ENCODE results near the gene ACOXL. TPM values are rescaled to one million over a fixed set of nuclear protein-coding genes. Genes with fewer than 3 reads are reported as not detected.

Gene ACOXL
- polyA plus RNA-seq, 4 donors: 0.06 to 0.56 TPM; not detected in 2

DNA sequence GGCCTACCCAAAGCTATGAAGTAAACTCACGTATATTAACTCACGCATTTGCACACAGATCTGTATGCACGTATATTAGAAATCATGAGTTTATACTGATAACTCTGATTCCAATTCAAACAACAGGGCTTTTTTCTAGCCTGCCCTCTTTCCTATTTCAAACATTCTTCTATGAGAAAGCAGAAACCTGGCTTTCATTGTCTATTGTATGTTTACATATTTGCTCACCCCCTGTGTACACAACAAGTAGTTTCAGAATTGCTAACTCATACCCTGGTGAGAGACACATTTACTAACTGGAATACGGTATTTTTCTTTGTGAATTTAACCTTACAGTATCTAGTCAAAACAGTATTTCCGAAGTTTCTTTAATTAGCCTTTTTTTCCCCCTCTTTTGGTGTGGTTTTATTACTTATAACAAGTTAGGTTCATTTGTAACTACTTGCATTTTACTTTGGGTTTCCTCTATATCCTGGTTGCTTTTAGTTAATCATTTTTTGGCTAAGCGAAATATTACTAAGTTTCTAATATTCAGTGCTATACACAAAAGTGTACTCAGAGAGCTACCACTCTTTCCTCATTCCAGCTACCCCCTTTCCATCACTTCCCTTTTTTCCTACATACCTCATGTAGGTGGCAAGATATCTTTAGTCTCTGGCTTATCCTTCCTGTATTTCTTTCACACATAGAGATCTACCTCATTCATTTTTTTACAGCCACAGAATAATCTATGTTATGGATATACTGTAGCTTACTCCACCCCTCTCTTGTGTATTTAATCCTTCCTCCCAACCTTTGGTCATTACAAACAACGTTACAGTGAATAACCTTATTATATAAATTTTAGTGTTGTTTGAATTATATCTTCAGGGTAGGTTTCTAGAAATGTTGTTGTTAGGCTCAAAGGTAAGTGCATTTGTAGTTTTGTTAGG, 275.6 kb downstream of the ACOXL start:
- no peak for FAIRE-seq
- no peak overlapping the region for H3K27ac ChIP-seq (ENCODE audit: low read depth in 1 of 3, low read length in 2 of 3)

DNA sequence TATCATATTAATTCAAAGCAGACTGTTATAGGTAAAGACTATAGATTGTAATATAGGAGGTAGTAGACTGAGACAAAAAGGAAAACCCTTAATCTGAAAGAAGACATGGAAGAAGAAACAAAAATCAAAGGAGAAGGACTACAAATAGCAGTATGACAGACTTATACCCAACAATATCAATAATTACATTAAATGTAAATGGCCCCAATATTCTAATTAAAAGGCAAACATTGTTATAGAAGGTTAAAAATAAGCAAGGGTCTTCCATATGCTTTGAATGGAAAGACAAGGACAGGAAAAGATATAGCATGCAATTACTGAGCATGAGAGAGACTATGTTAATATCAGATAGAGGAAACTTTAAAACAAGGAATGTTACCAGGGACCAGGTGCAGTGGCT, 278.8 kb downstream of the ACOXL start:
- Histone ChIP-seq H3K4me1 (ENCODE audit: control insufficient read depth in 3 of 3, insufficient read depth in 2 of 3, low read depth in 1 of 3, low read length in 2 of 3) (no peaks in the 10 kb centered on the region), H3K27ac (ENCODE audit: low read depth in 1 of 3, low read length in 2 of 3) (no peak overlapping the region), H3K36me3 (ENCODE audit: control insufficient read depth in 3 of 3, insufficient read depth in 2 of 3, low read depth in 1 of 3, low read length in 3 of 3) (no peaks in the 10 kb centered on the region), H3K4me3 (ENCODE audit: low read depth in 1 of 3, low read length in 3 of 3) (no peak overlapping the region), H3K27me3 (ENCODE audit: control insufficient read depth in 3 of 3, insufficient read depth in 3 of 3, low read length in 3 of 3) (no peaks in the 10 kb centered on the region), H3K9me3 (ENCODE audit: control insufficient read depth in 2 of 2, insufficient read depth in 1 of 2, low read depth in 1 of 2, low read length in 1 of 2) (peaks cover 0 to 2% of the 10 kb centered on the region in 2 donors)
- DNase-seq (no peak), FAIRE-seq (no peak)

More for the DNA sequence above, 275.6 kb downstream of the ACOXL start:
- Histone ChIP-seq H3K27me3 (ENCODE audit: control insufficient read depth in 3 of 3, insufficient read depth in 3 of 3, low read length in 3 of 3) (no peaks in the 10 kb centered on the region), H3K4me3 (ENCODE audit: low read depth in 1 of 3, low read length in 3 of 3) (no peak overlapping the region), H3K36me3 (ENCODE audit: control insufficient read depth in 3 of 3, insufficient read depth in 2 of 3, low read depth in 1 of 3, low read length in 3 of 3) (no peaks in the 10 kb centered on the region), H3K9me3 (ENCODE audit: control insufficient read depth in 2 of 2, insufficient read depth in 1 of 2, low read depth in 1 of 2, low read length in 1 of 2) (no peaks in the 10 kb centered on the region), H3K4me1 (ENCODE audit: control insufficient read depth in 3 of 3, insufficient read depth in 2 of 3, low read depth in 1 of 3, low read length in 2 of 3) (no peaks in the 10 kb centered on the region)
- 69 to 81% (median 77%) methylated on average over 7 of the region's 7 CpGs for WGBS, 3 donors
- no peak for DNase-seq

DNA sequence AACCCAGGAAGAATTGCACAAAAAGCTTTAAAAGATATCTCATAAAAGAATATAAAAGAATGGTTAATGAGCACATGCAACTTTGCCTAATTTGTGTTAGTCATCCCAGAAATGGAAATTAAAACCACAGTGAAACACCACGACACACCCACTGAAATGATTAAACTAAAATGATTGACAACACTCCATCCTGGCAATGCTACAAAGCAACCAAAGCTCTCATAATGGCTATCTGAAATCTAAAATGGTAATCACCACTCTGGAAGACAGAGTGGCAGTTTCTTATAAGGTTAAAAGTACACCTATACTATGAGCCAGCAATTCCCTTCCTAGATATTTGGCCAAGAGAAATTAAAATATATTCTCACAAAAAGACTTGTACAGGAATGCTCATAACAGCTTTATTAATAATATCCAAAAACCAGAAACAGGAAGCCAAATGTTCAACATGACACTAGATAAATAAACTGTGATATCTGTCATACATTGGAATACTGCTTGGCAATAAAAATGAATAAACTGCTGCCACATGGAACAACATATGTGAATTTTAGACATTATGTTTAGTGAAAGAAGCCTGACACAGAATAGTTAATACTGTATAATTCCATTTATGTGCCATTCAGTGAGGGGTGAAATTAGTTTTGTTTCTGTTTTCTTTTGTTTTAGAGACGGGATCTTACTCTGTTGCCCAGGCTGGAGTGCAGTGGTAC, 283.1 kb downstream of the ACOXL start:
- Histone ChIP-seq H3K27ac (ENCODE audit: low read depth in 1 of 3, low read length in 2 of 3) (no peak overlapping the region), H3K27me3 (ENCODE audit: control insufficient read depth in 3 of 3, insufficient read depth in 3 of 3, low read length in 3 of 3) (no peaks in the 10 kb centered on the region), H3K4me1 (ENCODE audit: control insufficient read depth in 3 of 3, insufficient read depth in 2 of 3, low read depth in 1 of 3, low read length in 2 of 3) (no peaks in the 10 kb centered on the region), H3K36me3 (ENCODE audit: control insufficient read depth in 3 of 3, insufficient read depth in 2 of 3, low read depth in 1 of 3, low read length in 3 of 3) (no peaks in the 10 kb centered on the region), H3K4me3 (ENCODE audit: low read depth in 1 of 3, low read length in 3 of 3) (no peak overlapping the region), H3K9me3 (ENCODE audit: control insufficient read depth in 2 of 2, insufficient read depth in 1 of 2, low read depth in 1 of 2, low read length in 1 of 2) (peaks cover 0 to 2% of the 10 kb centered on the region in 2 donors)
- no peak for DNase-seq
- no peak for FAIRE-seq
- 40 to 62% (median 49%) methylated on average over 2 of the region's 2 CpGs for WGBS, 3 donors

DNA sequence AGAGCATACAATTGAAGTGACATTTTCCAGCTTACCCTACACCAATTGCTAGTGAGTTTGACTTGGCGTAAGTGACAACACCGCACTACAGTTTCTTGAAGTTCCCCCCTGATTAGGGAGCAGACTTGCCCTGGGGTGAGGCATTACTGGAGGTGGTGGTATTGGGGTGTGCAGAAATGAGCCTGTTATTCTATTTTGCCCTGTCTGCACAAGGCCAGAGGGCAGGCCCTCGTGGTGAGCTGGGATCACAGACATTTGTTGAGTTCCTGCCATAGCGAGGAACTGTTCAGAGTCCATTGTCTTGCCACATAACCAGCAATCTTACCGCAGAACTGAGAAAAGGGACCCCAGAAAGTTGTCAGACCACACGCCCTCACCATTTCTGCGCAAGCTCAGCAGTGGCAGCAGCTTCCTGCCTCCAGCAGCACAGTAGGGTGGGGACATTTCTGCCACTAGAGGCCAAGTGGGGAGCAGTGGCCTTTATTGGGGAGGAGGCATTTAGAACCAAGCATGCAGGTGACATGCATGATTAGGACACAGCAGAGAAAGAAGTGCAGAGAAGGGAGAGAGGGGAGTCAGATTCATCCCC, 284.8 kb downstream of the ACOXL start:
- Histone ChIP-seq H3K27me3 (ENCODE audit: control insufficient read depth in 3 of 3, insufficient read depth in 3 of 3, low read length in 3 of 3) (no peaks in the 10 kb centered on the region), H3K4me3 (ENCODE audit: low read depth in 1 of 3, low read length in 3 of 3) (no peak overlapping the region), H3K9me3 (ENCODE audit: control insufficient read depth in 2 of 2, insufficient read depth in 1 of 2, low read depth in 1 of 2, low read length in 1 of 2) (peaks cover 0 to 2% of the 10 kb centered on the region in 2 donors), H3K36me3 (ENCODE audit: control insufficient read depth in 3 of 3, insufficient read depth in 2 of 3, low read depth in 1 of 3, low read length in 3 of 3) (no peaks in the 10 kb centered on the region), H3K27ac (ENCODE audit: low read depth in 1 of 3, low read length in 2 of 3) (no peak overlapping the region), H3K4me1 (ENCODE audit: control insufficient read depth in 3 of 3, insufficient read depth in 2 of 3, low read depth in 1 of 3, low read length in 2 of 3) (no peaks in the 10 kb centered on the region)
- FAIRE-seq (no peak), DNase-seq (peak in 1 of 2 donors; percentile 45)
- WGBS, 3 donors: 78 to 91% (median 84%) methylated on average over 7 of the region's 7 CpGs

DNA sequence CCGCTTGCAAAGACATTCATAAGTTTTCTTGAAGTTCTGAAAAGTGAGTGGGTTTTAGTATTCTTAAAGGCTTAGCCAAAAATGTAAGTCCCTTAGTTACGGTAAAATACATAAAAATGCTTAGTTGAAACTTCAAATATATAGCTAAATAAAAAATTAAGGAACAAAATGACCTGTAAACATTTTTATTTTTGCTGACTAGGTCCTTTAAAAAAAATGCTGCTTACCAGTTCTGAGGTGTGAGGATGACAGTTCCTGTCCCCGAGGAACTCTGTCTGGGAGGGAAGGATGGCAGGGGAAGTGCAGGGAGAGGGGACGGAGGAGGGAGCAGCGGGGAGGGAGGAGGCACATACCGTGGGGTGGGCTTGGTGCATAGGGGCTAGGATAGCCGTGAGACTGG, 285.5 kb downstream of the ACOXL start:
- no peaks in the 10 kb centered on the region for H3K36me3 ChIP-seq (ENCODE audit: control insufficient read depth in 3 of 3, insufficient read depth in 2 of 3, low read depth in 1 of 3, low read length in 3 of 3)
- no peak overlapping the region for H3K27ac ChIP-seq (ENCODE audit: low read depth in 1 of 3, low read length in 2 of 3)
- FAIRE-seq: no peak
- no peak overlapping the region for H3K4me3 ChIP-seq (ENCODE audit: low read depth in 1 of 3, low read length in 3 of 3)
- H3K27me3 ChIP-seq (ENCODE audit: control insufficient read depth in 3 of 3, insufficient read depth in 3 of 3, low read length in 3 of 3): no peaks in the 10 kb centered on the region
- no peak for DNase-seq
- peaks cover 0 to 2% of the 10 kb centered on the region in 2 donors for H3K9me3 ChIP-seq (ENCODE audit: control insufficient read depth in 2 of 2, insufficient read depth in 1 of 2, low read depth in 1 of 2, low read length in 1 of 2)
- no peaks in the 10 kb centered on the region for H3K4me1 ChIP-seq (ENCODE audit: control insufficient read depth in 3 of 3, insufficient read depth in 2 of 3, low read depth in 1 of 3, low read length in 2 of 3)
- 84 to 93% (median 89%) methylated on average over 7 of the region's 7 CpGs for WGBS, 3 donors

DNA sequence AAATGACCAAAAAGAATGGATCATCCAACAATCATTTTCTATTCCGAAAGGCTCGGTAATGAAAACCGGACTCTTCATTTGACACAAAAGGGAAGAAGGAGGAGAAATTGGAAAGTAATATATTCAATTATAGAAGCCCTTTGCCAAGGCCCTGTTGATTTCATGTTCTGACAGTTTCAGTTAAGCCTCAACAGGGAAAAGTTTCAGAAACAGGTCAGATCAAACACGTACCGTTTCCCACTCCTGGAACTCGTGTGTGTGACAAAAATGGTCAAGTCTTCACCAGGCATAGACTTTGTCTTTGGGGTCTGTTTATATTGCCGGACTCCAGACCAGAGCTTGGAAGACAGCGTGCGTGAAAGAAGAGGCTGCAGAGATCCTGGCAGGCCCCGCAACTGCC, 287.0 kb downstream of the ACOXL start:
- Histone ChIP-seq H3K4me1 (ENCODE audit: control insufficient read depth in 3 of 3, insufficient read depth in 2 of 3, low read depth in 1 of 3, low read length in 2 of 3) (no peaks in the 10 kb centered on the region), H3K4me3 (ENCODE audit: low read depth in 1 of 3, low read length in 3 of 3) (no peak overlapping the region), H3K9me3 (ENCODE audit: control insufficient read depth in 2 of 2, insufficient read depth in 1 of 2, low read depth in 1 of 2, low read length in 1 of 2) (no peaks in the 10 kb centered on the region), H3K27ac (ENCODE audit: low read depth in 1 of 3, low read length in 2 of 3) (no peak overlapping the region), H3K27me3 (ENCODE audit: control insufficient read depth in 3 of 3, insufficient read depth in 3 of 3, low read length in 3 of 3) (no peaks in the 10 kb centered on the region), H3K36me3 (ENCODE audit: control insufficient read depth in 3 of 3, insufficient read depth in 2 of 3, low read depth in 1 of 3, low read length in 3 of 3) (no peaks in the 10 kb centered on the region)
- FAIRE-seq (no peak), DNase-seq (no peak)
- 81 to 90% (median 87%) methylated on average over 10 of the region's 10 CpGs for WGBS, 3 donors

DNA sequence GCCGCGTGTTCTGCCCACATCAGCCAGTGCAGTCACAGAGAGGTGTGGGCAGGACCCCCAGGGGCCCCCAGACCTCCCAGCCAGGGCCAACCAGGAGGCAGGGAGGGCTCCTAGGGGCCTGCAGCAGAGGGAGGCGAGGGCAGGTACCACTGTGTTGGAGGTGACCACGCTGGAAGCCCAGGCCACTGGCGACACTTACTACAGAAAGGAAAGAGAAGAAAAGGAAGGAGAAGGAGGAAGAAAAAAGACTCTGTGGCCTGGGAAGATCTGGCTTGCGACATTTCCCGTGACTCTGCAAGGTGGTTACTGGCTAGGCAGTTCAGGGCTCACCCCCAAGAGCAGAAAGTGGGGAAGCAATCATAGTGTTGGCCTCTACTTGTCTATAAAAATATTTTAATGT, 290.3 kb downstream of the ACOXL start:
- no peak for DNase-seq
- H3K4me1 ChIP-seq (ENCODE audit: control insufficient read depth in 3 of 3, insufficient read depth in 2 of 3, low read depth in 1 of 3, low read length in 2 of 3): no peaks in the 10 kb centered on the region
- no peak overlapping the region for H3K4me3 ChIP-seq (ENCODE audit: low read depth in 1 of 3, low read length in 3 of 3)
- H3K9me3 ChIP-seq (ENCODE audit: control insufficient read depth in 2 of 2, insufficient read depth in 1 of 2, low read depth in 1 of 2, low read length in 1 of 2): no peaks in the 10 kb centered on the region
- 84 to 88% (median 86%) methylated on average over 7 of the region's 7 CpGs for WGBS, 3 donors
- no peaks in the 10 kb centered on the region for H3K27me3 ChIP-seq (ENCODE audit: control insufficient read depth in 3 of 3, insufficient read depth in 3 of 3, low read length in 3 of 3)
- H3K36me3 ChIP-seq (ENCODE audit: control insufficient read depth in 3 of 3, insufficient read depth in 2 of 3, low read depth in 1 of 3, low read length in 3 of 3): no peaks in the 10 kb centered on the region
- H3K27ac ChIP-seq (ENCODE audit: low read depth in 1 of 3, low read length in 2 of 3): no peak overlapping the region
- no peak for FAIRE-seq

DNA sequence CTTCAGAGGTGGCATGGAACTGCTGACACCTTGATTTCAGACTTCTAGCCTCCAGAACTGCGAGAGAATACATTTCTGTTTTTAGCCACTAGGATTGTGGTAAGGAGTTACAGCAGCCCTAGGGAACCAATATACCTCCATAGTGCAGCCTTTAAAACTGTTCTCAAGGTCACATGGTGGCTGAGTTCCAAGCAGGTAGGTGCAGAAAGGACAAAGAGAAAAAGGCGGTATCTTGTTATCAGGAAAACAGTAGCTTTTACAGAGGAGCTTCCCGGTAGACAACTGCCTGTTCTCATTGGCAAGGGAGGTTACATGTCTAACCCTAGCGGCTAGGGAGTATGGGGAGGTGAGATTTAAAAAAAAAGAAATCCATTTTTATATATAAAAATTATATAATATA, 292.1 kb downstream of the ACOXL start:
- no peaks in the 10 kb centered on the region for H3K9me3 ChIP-seq (ENCODE audit: control insufficient read depth in 2 of 2, insufficient read depth in 1 of 2, low read depth in 1 of 2, low read length in 1 of 2)
- H3K4me1 ChIP-seq (ENCODE audit: control insufficient read depth in 3 of 3, insufficient read depth in 2 of 3, low read depth in 1 of 3, low read length in 2 of 3): peaks cover 1 to 4% (median 2%) of the 10 kb centered on the region in 3 donors
- H3K4me3 ChIP-seq (ENCODE audit: low read depth in 1 of 3, low read length in 3 of 3): no peak overlapping the region
- WGBS, 3 donors: 38 to 71% (median 45%) methylated on average over 4 of the region's 4 CpGs
- no peaks in the 10 kb centered on the region for H3K36me3 ChIP-seq (ENCODE audit: control insufficient read depth in 3 of 3, insufficient read depth in 2 of 3, low read depth in 1 of 3, low read length in 3 of 3)
- DNase-seq (peak; percentile 20 to 54), FAIRE-seq (no peak)
- H3K27ac ChIP-seq (ENCODE audit: low read depth in 1 of 3, low read length in 2 of 3): no peak overlapping the region
- H3K27me3 ChIP-seq (ENCODE audit: control insufficient read depth in 3 of 3, insufficient read depth in 3 of 3, low read length in 3 of 3): no peaks in the 10 kb centered on the region

Data from small intestine (tissue), 7 donors.